Uterus (tissue), 4 donors: ENCODE results near the gene IQSEC3. TPM values are rescaled to one million over a fixed set of nuclear protein-coding genes. Genes with fewer than 3 reads are reported as not detected.
"Not testable (repeated sequence)": the region's sequence is repeated elsewhere in the genome, so short reads cannot be mapped to it uniquely, and the experiment has no call there.

Experiments
- DNase-seq, 2 donors: peaks; one replicate each; pipeline ENCODE4 v3.0.0-alpha.2; 2019 to 2020
- H3K27ac ChIP-seq, 2 donors: fragments of 200-600 bp; sonication (generic); 1 replicate in 1 of 2; 2 replicates in 1 of 2; pipeline ENCODE4 v1.5.1; 2016 to 2018
- H3K27me3 ChIP-seq, 2 donors: fragments of 200-600 bp; sonication (generic); one replicate each; pipeline ENCODE4 v1.5.1; 2018 to 2019; ENCODE audit warnings: control low read depth in 1 of 2
- H3K36me3 ChIP-seq, 2 donors: fragments of 200-600 bp; sonication (generic); one replicate each; pipeline ENCODE4 v1.5.1; 2019; ENCODE audit warnings: control low read depth in 1 of 2
- H3K4me1 ChIP-seq, 2 donors: fragments of 200-600 bp; sonication (generic); one replicate each; pipeline ENCODE4 v1.5.1; 2018 to 2019; ENCODE audit warnings: control low read depth in 1 of 2
- H3K4me3 ChIP-seq, 2 donors: fragments of 200-600 bp; sonication (generic); 1 replicate in 1 of 2; 2 replicates in 1 of 2; pipeline ENCODE4 v1.5.1; 2018 to 2019; ENCODE audit warnings: mild to moderate bottlenecking in 1 of 2
- H3K9me3 ChIP-seq, 2 donors: fragments of 200-600 bp; sonication (generic); one replicate each; pipeline ENCODE4 v1.5.1; 2019; ENCODE audit warnings: control low read depth in 1 of 2
- CTCF ChIP-seq, 4 experiments: fragments of 200-600 bp in 2 of 4; fragments of 450-650 bp in 2 of 4; sonication (generic) in 2 of 4; IDR thresholded peaks; one replicate each; pipeline ENCODE4 v1.5.1; 2016 to 2019; ENCODE audit warnings: antibody characterized with exemption in 4 of 4, mild to moderate bottlenecking in 2 of 4, moderate library complexity in 1 of 4
- POLR2A ChIP-seq, 2 donors: fragments of 450-650 bp; IDR thresholded peaks; one replicate each; pipeline ENCODE4 v1.6.1; 2016; ENCODE audit warnings: antibody characterized with exemption in 2 of 2, mild to moderate bottlenecking in 1 of 2, moderate library complexity in 1 of 2
- intact Hi-C: fragments of 100-400 bp; cut with DNase I; formaldehyde crosslinking; loops from one replicate; pipeline ENCODE4 v1.15.1; 2023; ENCODE audit warnings: low total_unique reads
- total RNA-seq, 4 donors: library from RNA; depleted of rRNA in 3 of 4; stranded (reverse); fragments of >200 nt in 3 of 4; gene quantifications; one replicate each; pipeline versions ENCODE4 v1.1.0 to v1.2.4, GENCODE V29; 2014 to 2023
- donor health status: DM: yes; HTN: yes; CAD: no.

IQSEC3 gene
- total RNA-seq, 4 donors from 2014 or later: under 0.01 to 2.9 (median 1.3) TPM

- DNase-seq, H3K4me3 ChIP-seq, H3K4me1 ChIP-seq, H3K27me3 ChIP-seq, intact Hi-C loops, H3K36me3 ChIP-seq, H3K27ac ChIP-seq, H3K9me3 ChIP-seq: not testable (repeated sequence)
These were observed 10.0 kb downstream of the IQSEC3 start for GRCh38 chr12:76551-76950.

GRCh38 chr12:77101-77719 is 10.6 kb downstream of the IQSEC3 start:
- intact Hi-C loops, H3K36me3 ChIP-seq, H3K4me3 ChIP-seq, H3K27me3 ChIP-seq, H3K9me3 ChIP-seq, H3K4me1 ChIP-seq, H3K27ac ChIP-seq, DNase-seq: not testable (repeated sequence)

- H3K4me1 ChIP-seq, H3K9me3 ChIP-seq, intact Hi-C loops, H3K27me3 ChIP-seq, H3K27ac ChIP-seq, H3K4me3 ChIP-seq, DNase-seq, H3K36me3 ChIP-seq: not testable (repeated sequence)
These were observed 11.3 kb downstream of the IQSEC3 start for GRCh38 chr12:77769-78383.

- Histone ChIP-seq H3K4me1 (no peaks in the 10 kb centered on the region), H3K27ac (no peak overlapping the region), H3K27me3 (no peaks in the 10 kb centered on the region), H3K36me3 (no peaks in the 10 kb centered on the region), H3K9me3 (no peaks in the 10 kb centered on the region), H3K4me3 (no peak overlapping the region)
- no peak for TF ChIP-seq POLR2A (IDR thresholded peaks at IDR 0.05)
- TF ChIP-seq CTCF (IDR thresholded peaks at IDR 0.05): no peak
- DNase-seq: no peak
- intact Hi-C loops: no loop called here
These were observed 12.4 kb downstream of the IQSEC3 start for GRCh38 chr12:78981-79380.

GRCh38 chr12:80681-81190 is 14.2 kb downstream of the IQSEC3 start:
- Histone ChIP-seq H3K9me3 (no peaks in the 10 kb centered on the region), H3K4me1 (no peaks in the 10 kb centered on the region), H3K27me3 (no peaks in the 10 kb centered on the region), H3K36me3 (no peaks in the 10 kb centered on the region), H3K4me3 (no peak overlapping the region), H3K27ac (no peak overlapping the region)
- DNase-seq: no peak
- no peak for TF ChIP-seq POLR2A (IDR thresholded peaks at IDR 0.05)
- intact Hi-C loops: no loop called here

- Histone ChIP-seq H3K27me3 (no peaks in the 10 kb centered on the region), H3K36me3 (no peaks in the 10 kb centered on the region), H3K4me1 (no peaks in the 10 kb centered on the region), H3K4me3 (no peak overlapping the region), H3K9me3 (no peaks in the 10 kb centered on the region), H3K27ac (no peak overlapping the region)
- TF ChIP-seq POLR2A (IDR thresholded peaks at IDR 0.05) (no peak), CTCF (IDR thresholded peaks at IDR 0.05) (no peak)
- DNase-seq: no peak
- intact Hi-C loops: no loop called here
These were observed 16.2 kb downstream of the IQSEC3 start for GRCh38 chr12:82740-83139.

GRCh38 chr12:84056-84455 is 17.5 kb downstream of the IQSEC3 start:
- TF ChIP-seq CTCF (IDR thresholded peaks at IDR 0.05): no peak
- TF ChIP-seq POLR2A (IDR thresholded peaks at IDR 0.05): no peak
- Histone ChIP-seq H3K27me3 (no peaks in the 10 kb centered on the region), H3K9me3 (no peaks in the 10 kb centered on the region), H3K4me1 (no peaks in the 10 kb centered on the region), H3K27ac (no peak overlapping the region), H3K36me3 (no peaks in the 10 kb centered on the region), H3K4me3 (no peak overlapping the region)
- no peak for DNase-seq
- intact Hi-C loops: no loop called here
